Esophagus mucosa (tissue), 1 donor: ENCODE data around the gene UHMK1. TPM values are rescaled to one million over a fixed set of nuclear protein-coding genes. Genes with fewer than 3 reads are reported as not detected.
"Not testable (repeated sequence)": the region's sequence is repeated elsewhere in the genome, so short reads cannot be mapped to it uniquely, and the experiment has no call there.

Experiments
- ATAC-seq: fragments of 200-7000 bp; cut with Tn5 transposase; one replicate; pipeline ENCODE4 v1.9.1; 2020
- total RNA-seq: library from RNA; stranded (reverse); gene quantifications from one replicate; pipeline ENCODE4 v1.2.4, GENCODE V29; 2023
- donor health status: DM: yes; HTN: yes; CAD: no.

UHMK1 gene
- total RNA-seq, 1 donor from 2014 or later, result 27.3 TPM

DNA sequence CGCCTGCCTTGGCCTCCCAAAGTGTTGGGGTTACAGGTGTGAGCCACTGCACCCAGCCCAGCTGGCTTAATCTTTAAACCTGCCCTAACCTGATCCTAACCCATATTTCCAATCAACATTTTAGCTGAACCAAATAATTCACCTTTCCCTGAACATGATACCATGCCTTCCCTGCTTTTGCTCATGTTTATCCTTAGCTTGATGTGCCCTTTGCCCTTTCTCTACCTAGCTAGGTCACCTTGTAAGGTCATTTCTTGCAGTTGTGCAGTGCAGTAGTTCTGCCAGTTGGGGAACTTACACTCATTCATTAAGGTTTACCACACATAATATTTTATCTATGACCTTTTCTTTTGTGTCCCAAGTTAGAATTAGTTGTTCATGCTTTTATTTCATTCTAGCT is 69.3 kb downstream of the UHMK1 start:
- ATAC-seq, result no peak

DNA sequence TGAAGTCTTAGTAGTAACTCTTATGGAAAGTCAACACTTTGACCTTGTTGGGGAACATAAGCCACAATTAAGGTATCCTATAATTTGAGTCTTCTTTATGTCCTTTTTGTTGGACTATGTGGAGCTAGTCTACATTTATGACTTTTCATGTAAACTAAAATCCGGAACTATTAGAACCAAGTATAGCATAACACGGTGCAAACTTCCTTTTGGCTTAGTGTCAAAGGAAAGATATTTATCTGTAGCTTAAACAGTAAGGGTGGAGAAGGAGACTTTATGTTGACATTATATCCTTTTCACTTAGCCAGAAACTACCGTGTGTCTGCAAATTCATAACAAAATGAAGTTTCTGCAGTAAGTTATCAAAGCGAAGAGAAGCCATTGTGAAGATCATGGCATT is 71.2 kb downstream of the UHMK1 start:
- no peak for ATAC-seq

DNA sequence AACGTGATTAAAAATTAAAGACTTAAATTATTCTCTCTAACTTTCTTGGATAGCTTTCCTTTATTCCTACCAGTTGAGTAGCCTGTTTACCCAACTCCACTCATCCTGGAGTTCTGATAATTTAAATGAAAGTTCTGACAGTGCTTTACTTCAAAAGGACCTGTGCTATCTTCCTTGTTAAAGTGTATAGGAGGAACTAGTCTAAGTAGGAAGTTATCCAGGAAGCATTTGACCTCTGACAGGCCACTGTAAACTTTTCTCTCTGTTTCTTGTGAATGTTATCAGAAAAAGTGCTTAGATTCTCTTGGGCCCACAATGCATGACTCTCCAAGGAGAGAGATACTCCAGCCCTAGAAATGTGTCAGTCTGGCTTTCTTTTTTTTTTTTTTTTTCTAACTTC is 73.1 kb downstream of the UHMK1 start:
- ATAC-seq, result no peak

DNA sequence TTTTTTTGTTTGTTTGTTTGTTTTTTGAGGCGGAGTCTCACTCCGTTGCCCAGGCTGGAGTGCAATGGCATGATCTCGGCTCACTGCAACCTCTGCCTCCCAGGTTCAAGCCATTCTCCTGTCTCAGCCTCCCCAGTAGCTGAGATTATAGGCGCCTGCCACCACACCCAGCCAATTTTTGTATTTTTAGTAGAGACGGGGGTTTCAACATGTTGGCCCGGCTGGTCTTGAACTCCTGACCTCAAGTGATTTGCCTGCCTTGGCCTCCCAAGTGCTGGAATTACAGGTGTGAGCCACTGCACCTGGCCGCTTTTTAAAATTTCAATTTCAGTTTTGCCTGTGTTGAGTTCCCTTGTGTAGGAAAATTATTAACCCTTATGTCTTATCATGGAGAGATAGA is 73.5 kb downstream of the UHMK1 start:
- ATAC-seq, result not testable (repeated sequence)

DNA sequence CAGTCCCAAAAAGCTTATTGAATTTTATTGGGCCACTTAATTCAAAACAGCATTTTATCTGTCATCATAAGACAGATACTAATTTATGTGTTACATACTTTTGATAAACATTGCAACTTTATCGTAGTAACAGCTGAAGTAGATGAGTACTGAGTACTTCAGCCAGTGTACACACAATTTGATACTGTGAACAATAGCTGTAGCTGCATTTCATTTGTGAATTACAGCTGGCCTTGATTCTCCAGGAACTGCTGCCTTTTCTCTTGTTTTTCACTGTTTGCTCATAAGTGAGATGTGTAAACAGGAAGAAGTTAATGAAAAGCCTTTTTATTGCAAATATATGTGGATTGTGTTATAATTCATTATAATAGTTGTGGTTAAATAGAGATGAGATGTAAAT is 74.1 kb downstream of the UHMK1 start:
- no peak for ATAC-seq

DNA sequence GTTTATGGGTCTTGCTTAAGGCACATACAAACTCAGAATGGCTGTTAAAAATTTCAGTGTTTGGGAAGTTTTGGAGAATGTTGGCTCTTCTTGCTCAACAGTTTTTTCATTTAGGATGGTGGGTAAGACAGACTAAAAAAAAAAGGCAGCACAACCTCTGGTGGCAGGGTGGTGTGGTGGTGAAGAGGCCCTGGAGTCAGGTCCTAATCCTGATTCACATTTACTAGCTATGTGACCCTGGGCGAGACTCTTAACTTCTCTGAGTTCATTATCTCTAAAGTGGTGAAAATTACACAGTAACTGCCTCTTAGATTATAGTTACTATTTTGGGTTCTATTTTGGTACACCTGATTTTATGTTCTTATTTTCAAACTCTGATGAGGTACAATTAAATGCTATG is 75.5 kb downstream of the UHMK1 start:
- no peak for ATAC-seq

- ATAC-seq, result no peak
Measured at GRCh38 chr1:162578071-162578700, 80.6 kb downstream of the UHMK1 start.

DNA sequence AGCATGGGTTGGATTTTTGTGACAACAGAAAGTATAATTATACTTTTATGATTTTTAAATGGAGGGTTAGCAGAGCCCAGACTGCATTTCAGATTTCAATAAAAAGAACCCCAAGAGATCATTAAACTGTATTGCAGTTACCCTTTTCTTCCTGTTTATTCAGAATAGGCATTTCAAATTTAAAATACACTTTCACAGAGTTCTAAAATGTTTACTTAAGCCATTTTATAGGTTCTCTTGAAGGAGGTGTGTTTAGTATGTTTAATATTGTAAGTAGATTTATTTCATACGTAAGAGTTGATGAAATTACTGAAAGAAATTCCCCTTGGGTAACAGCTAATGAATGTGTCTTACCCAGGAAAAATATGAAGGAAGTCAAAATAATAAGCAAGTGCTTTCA is 81.3 kb downstream of the UHMK1 start:
- no peak for ATAC-seq

Other genes with a start within 250 kb of the UHMK1 start
- not detected for gene SPATA46, start 121.0 kb upstream of the UHMK1 start, total RNA-seq
- gene C1orf226, start 116.1 kb upstream of the UHMK1 start, total RNA-seq, result 4.8 TPM
- 3.4 TPM for gene SH2D1B, start 85.7 kb upstream of the UHMK1 start, total RNA-seq
- gene UAP1, start 63.9 kb downstream of the UHMK1 start, total RNA-seq, result 40.5 TPM
- gene DDR2, start 134.6 kb downstream of the UHMK1 start, total RNA-seq, result 2.9 TPM